Esophagus squamous epithelium (tissue), 5 donors: ENCODE measurements around the gene SLC6A3. TPM values are rescaled to one million over a fixed set of nuclear protein-coding genes. Genes with fewer than 3 reads are reported as not detected.
"Not testable (repeated sequence)": the region's sequence is repeated elsewhere in the genome, so short reads cannot be mapped to it uniquely, and the experiment has no call there.

Experiments used
- DNase-seq: peaks from one replicate; lab custom pipeline; 2025; lab: John Stamatoyannopoulos, UW
- H3K27ac ChIP-seq, 4 donors: fragments of 200-600 bp; sonication (generic); one replicate each; pipeline ENCODE4 v1.5.1; 2016 to 2019; ENCODE audit warnings: mild to moderate bottlenecking in 1 of 4
- H3K27me3 ChIP-seq, 4 donors: fragments of 200-600 bp; sonication (generic); 1 replicate in 3 of 4; 2 replicates in 1 of 4; pipeline versions ENCODE4 v1.5.1 to v1.6.0; 2017 to 2021; ENCODE audit warnings: antibody characterized with exemption in 1 of 4
- H3K36me3 ChIP-seq, 3 donors: fragments of 200-600 bp; sonication (generic); one replicate each; pipeline ENCODE4 v1.5.1; 2016 to 2019
- H3K4me1 ChIP-seq, 3 donors: fragments of 200-600 bp; sonication (generic); one replicate each; pipeline ENCODE4 v1.5.1; 2017 to 2019
- H3K4me3 ChIP-seq, 4 donors: fragments of 200-600 bp; sonication (generic); 1 replicate in 3 of 4; 2 replicates in 1 of 4; pipeline ENCODE4 v1.5.1; 2016 to 2019; ENCODE audit warnings: mild to moderate bottlenecking in 2 of 4, moderate library complexity in 1 of 4
- H3K9me3 ChIP-seq, 3 donors: fragments of 200-600 bp; sonication (generic); one replicate each; pipeline ENCODE4 v1.5.1; 2016 to 2019
- POLR2A ChIP-seq, 4 donors: fragments of 450-650 bp; IDR thresholded peaks; one replicate each; pipeline ENCODE4 v1.6.1; 2017; ENCODE audit warnings: antibody characterized with exemption in 4 of 4, mild to moderate bottlenecking in 4 of 4, moderate library complexity in 3 of 4
- WGBS, 2 donors: methylation state at CpG; one replicate each; pipeline ENCODE4 v1.1.5; 2018; 5-methylcytosine and 5-hydroxymethylcytosine counted together
- intact Hi-C: fragments of 100-400 bp; cut with DNase I; formaldehyde crosslinking; loops from one replicate; pipeline ENCODE4 v1.15.0; 2022
- total RNA-seq, 4 donors: library from RNA; depleted of rRNA; stranded (reverse); fragments of >200 nt; gene quantifications; one replicate each; pipeline ENCODE4 v1.1.0, GENCODE V29; 2016
- TF ChIP-seq, protein P1 (sequence below), 6 experiments: fragments of 450-650 bp in 4 of 6; fragments of 200-600 bp in 2 of 6; sonication (generic) in 2 of 6; IDR thresholded peaks; one replicate each; pipeline ENCODE4 v1.5.1; 2016 to 2019; ENCODE audit warnings: antibody characterized with exemption in 6 of 6, mild to moderate bottlenecking in 4 of 6, moderate library complexity in 4 of 6
- donor health status: DM: yes; HTN: yes; CAD: no.

Gene SLC6A3
- total RNA-seq, 4 donors from 2014 or later = 0.19 TPM; not detected in 3

GRCh38 chr5:1478271-1479035 lies 33.2 kb upstream of the SLC6A3 start:
- peaks cover 0 to 49% (median 0%) of the 10 kb centered on the region in 3 donors for H3K36me3 ChIP-seq
- 89 to 91% methylated on average over 9 to 13 of the region's 13 CpGs for WGBS, 2 donors
- H3K27ac ChIP-seq = peak overlapping the region in 2 of 4 donors; percentile 19 to 63
- no peaks in the 10 kb centered on the region for H3K9me3 ChIP-seq
- H3K4me3 ChIP-seq = no peak overlapping the region
- H3K27me3 ChIP-seq = no peaks in the 10 kb centered on the region
- TF ChIP-seq, protein P1, sequence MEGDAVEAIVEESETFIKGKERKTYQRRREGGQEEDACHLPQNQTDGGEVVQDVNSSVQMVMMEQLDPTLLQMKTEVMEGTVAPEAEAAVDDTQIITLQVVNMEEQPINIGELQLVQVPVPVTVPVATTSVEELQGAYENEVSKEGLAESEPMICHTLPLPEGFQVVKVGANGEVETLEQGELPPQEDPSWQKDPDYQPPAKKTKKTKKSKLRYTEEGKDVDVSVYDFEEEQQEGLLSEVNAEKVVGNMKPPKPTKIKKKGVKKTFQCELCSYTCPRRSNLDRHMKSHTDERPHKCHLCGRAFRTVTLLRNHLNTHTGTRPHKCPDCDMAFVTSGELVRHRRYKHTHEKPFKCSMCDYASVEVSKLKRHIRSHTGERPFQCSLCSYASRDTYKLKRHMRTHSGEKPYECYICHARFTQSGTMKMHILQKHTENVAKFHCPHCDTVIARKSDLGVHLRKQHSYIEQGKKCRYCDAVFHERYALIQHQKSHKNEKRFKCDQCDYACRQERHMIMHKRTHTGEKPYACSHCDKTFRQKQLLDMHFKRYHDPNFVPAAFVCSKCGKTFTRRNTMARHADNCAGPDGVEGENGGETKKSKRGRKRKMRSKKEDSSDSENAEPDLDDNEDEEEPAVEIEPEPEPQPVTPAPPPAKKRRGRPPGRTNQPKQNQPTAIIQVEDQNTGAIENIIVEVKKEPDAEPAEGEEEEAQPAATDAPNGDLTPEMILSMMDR (IDR thresholded peaks at IDR 0.05) = no peak
- no peak for TF ChIP-seq POLR2A (IDR thresholded peaks at IDR 0.05)
- intact Hi-C loops = no loop called here
- H3K4me1 ChIP-seq = peaks cover 0 to 11% (median 0%) of the 10 kb centered on the region in 3 donors
- DNase-seq = no peak

DNA sequence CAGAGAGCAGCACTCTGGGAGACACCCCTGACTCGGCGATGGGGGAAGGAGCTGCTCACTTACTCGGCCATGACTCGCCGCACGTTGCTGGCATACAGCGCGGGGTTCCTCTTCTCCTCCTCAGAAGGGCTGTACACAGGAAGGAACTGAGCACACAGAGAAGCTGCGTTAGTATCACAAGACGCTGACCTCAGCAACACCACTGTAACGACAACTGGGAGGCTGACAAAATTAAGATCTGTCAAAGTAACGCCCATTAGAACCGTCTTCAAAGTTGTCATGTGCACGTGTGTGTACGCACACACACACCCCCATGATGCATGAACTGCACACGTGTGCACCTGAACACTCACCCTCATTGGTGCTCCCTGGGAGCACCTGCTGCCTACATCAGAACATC lies 32.1 kb upstream of the SLC6A3 start:
- TF ChIP-seq, protein P1 (IDR thresholded peaks at IDR 0.05) = no peak
- intact Hi-C loops = no loop called here
- DNase-seq = peak; percentile 28
- no peak overlapping the region for H3K4me3 ChIP-seq
- no peaks in the 10 kb centered on the region for H3K27me3 ChIP-seq
- H3K9me3 ChIP-seq = no peaks in the 10 kb centered on the region
- H3K36me3 ChIP-seq = peaks cover 0 to 56% (median 0%) of the 10 kb centered on the region in 3 donors
- 83% methylated on average over 6 to 10 of the region's 16 CpGs for WGBS, 2 donors
- H3K27ac ChIP-seq = peak overlapping the region in 3 of 4 donors; percentile 25 to 50 (median 45)
- peaks cover 0 to 11% (median 0%) of the 10 kb centered on the region in 3 donors for H3K4me1 ChIP-seq

GRCh38 chr5:1476967-1477310 lies 31.7 kb upstream of the SLC6A3 start:
- DNase-seq = no peak
- peaks cover 0 to 60% (median 0%) of the 10 kb centered on the region in 3 donors for H3K36me3 ChIP-seq

DNA sequence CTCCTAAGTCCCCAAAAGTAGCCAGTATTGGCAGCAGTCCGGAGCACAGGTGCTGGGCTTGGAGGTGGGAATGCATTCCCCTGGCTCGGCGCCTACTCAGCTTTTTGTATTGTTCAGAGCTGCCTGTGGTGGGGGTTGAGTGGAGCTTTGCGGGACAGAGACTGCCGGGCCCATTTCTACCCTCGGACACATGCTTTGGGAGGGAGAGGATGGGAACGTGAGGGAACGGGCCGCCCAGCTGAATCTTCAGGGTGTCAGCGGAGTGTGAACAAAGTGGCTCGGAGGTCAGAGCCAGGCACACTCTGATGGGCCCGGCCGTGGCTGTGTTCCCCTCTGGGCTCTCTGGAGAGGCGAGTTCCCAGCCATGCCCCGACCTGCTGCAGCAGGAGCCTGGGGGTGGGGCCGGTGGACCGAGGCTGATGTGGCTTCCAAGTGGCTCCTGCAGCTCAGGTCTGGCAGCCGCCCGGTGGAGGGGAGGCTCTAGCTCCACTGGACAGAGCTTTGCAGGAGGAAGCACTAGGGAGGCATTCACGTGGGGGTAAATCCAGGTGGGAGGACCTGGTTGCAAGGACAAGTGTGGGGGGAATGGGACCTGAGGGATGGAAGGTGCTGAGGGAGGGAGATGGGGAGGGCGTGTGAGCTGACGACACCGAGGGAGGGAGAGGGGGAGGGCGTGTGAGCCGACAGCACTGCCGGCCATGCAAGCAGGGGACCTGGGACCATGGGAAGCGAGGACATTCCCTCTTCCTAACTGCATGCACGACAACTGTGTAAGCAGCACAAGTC lies 31.1 kb upstream of the SLC6A3 start:
- WGBS, 2 donors = 79 to 82% methylated on average over 13 to 23 of the region's 28 CpGs
- H3K27me3 ChIP-seq = no peaks in the 10 kb centered on the region
- no peak for TF ChIP-seq POLR2A (IDR thresholded peaks at IDR 0.05)
- TF ChIP-seq, protein P1 (IDR thresholded peaks at IDR 0.05) = no peak
- H3K36me3 ChIP-seq = peaks cover 0 to 61% (median 0%) of the 10 kb centered on the region in 3 donors
- H3K4me3 ChIP-seq = no peak overlapping the region
- peaks cover 0 to 11% (median 0%) of the 10 kb centered on the region in 3 donors for H3K4me1 ChIP-seq
- H3K9me3 ChIP-seq = no peaks in the 10 kb centered on the region
- DNase-seq = no peak
- H3K27ac ChIP-seq = peak overlapping the region in 3 of 4 donors; percentile 25 to 50 (median 45)
- intact Hi-C loops = no loop called here

More at GRCh38 chr5:1476967-1477310, 31.7 kb upstream of the SLC6A3 start:
- Histone ChIP-seq H3K27me3 (no peaks in the 10 kb centered on the region), H3K9me3 (no peaks in the 10 kb centered on the region), H3K4me3 (no peak overlapping the region), H3K27ac (peak overlapping the region in 3 of 4 donors; percentile 25 to 50 (median 45)), H3K4me1 (peaks cover 0 to 11% (median 0%) of the 10 kb centered on the region in 3 donors)
- intact Hi-C loops = no loop called here
- TF ChIP-seq, protein P1 (IDR thresholded peaks at IDR 0.05) = no peak
- no peak for TF ChIP-seq POLR2A (IDR thresholded peaks at IDR 0.05)
- WGBS, 2 donors = 86 to 89% methylated on average over 10 to 11 of the region's 11 CpGs

DNA sequence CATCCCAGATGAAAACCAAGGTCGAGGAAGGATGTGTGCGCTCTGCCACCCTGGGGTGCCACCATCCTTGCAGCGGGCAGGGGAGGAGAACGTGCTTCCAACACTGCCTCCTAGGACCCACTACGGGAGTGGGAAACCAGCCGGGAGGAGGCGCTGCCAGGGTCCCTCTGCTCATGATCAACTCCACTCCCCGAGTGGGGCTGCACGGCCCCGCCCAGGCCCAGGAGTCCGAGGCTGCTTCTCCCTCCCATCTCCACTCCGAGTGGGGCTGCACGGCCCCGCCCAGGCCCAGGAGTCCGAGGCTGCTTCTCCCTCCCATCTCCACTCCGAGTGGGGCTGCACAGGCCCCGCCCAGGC lies 30.3 kb upstream of the SLC6A3 start:
- H3K4me3 ChIP-seq, H3K27me3 ChIP-seq, H3K9me3 ChIP-seq, DNase-seq, intact Hi-C loops, H3K27ac ChIP-seq: not testable (repeated sequence)
- Histone ChIP-seq H3K36me3 (peaks cover 0 to 68% (median 0%) of the 10 kb centered on the region in 3 donors), H3K4me1 (peaks cover 0 to 11% (median 0%) of the 10 kb centered on the region in 3 donors)
- WGBS, 2 donors = 86 to 93% methylated on average over 4 to 6 of the region's 17 CpGs
